Vagina (tissue), 1 donor: ENCODE data around the gene TYR. TPM values are rescaled to one million over a fixed set of nuclear protein-coding genes. Genes with fewer than 3 reads are reported as not detected.

Experiments used
- total RNA-seq: library from RNA; depleted of rRNA; stranded (reverse); fragments of >200 nt; gene quantifications from one replicate; pipeline ENCODE4 v1.2.3, GENCODE V29; 2016

The TYR gene
- total RNA-seq, 1 donor from 2014 or later: not detected

Other genes starting within 250 kb of the TYR start
- not detected for gene GRM5, start 111.9 kb upstream of the TYR start, total RNA-seq